Activated T-cell treated with anti-CD3 and anti-CD28 coated beads, Interleukin-2, amount 50 U/mL, for 24 hours (primary cell): ENCODE measurements around the gene CNGB1.
"Not testable (repeated sequence)": the region's sequence is repeated elsewhere in the genome, so short reads cannot be mapped to it uniquely, and the experiment has no call there.

Experiments used
- DNase-seq: peaks from one replicate; pipeline ENCODE4 v3.0.0-alpha.2; 2020
- H3K27ac Mint-ChIP-seq: 2 replicates; pipeline ENCODE4 v1.8.0; 2020; ENCODE audit warnings: mild to moderate bottlenecking, mixed read lengths
- H3K27me3 Mint-ChIP-seq: 2 replicates; pipeline ENCODE4 v1.8.0; 2020; ENCODE audit warnings: mixed read lengths
- H3K36me3 Mint-ChIP-seq: 2 replicates; pipeline ENCODE4 v1.8.0; 2020; ENCODE audit warnings: low read depth, mixed read lengths
- H3K4me1 Mint-ChIP-seq: 2 replicates; pipeline ENCODE4 v1.8.0; 2020; ENCODE audit warnings: low read depth, mixed read lengths
- H3K4me3 Mint-ChIP-seq: 2 replicates; pipeline ENCODE4 v1.8.0; 2020; ENCODE audit warnings: mild to moderate bottlenecking, moderate library complexity, mixed read lengths
- H3K9me3 Mint-ChIP-seq: 2 replicates; pipeline ENCODE4 v1.8.0; 2020; ENCODE audit warnings: mixed read lengths

CNGB1 gene

DNA sequence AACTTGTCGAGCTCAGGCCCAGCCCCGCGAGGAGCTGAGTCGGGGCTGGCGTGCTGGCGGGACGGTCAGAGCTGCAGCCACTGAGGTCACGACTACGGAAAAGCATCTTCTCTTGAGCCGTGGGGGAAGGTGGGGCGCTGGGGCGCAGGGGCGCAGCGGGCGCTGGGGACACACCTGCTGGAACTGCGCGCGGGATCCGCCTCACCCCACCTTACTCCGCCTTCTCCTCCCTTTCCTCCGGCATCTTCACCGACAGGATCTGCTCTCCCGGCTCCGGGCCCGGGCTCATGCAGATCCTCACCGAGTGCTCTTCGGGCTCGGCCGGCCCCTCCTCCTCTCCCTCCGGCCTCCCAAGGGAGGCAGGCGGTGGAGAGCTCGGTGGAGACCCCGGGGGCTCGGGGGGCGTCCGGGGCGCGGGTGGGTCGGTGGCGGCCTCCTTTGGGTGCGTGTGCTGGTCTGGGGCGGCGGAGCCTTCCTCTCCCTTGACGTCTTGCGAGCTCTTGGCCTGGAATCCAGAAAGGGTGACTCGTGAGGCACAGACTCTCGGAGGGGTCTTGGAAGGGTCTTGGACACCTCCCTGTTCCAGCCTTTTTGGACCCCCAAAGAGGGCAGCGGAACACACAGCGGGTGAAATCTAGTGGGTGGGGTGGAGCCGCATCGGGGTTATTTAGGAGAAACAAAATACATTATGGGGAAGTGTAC, 86.8 kb downstream of the CNGB1 start:
- no peak for DNase-seq
- Mint-ChIP-seq H3K4me3 (no peak overlapping the region), H3K27me3 (peaks cover 67% of the 10 kb centered on the region), H3K27ac (no peak overlapping the region), H3K9me3 (no peaks in the 10 kb centered on the region), H3K4me1 (no peaks in the 10 kb centered on the region), H3K36me3 (no peaks in the 10 kb centered on the region)

GRCh38 chr16:57883480-57883879, 87.4 kb downstream of the CNGB1 start:
- Mint-ChIP-seq H3K27ac (no peak overlapping the region), H3K4me1 (no peaks in the 10 kb centered on the region), H3K4me3 (no peak overlapping the region), H3K36me3 (no peaks in the 10 kb centered on the region), H3K9me3 (no peaks in the 10 kb centered on the region), H3K27me3 (peaks cover 63% of the 10 kb centered on the region)
- no peak for DNase-seq

- no peaks in the 10 kb centered on the region for H3K36me3 Mint-ChIP-seq
- H3K4me1 Mint-ChIP-seq, result no peaks in the 10 kb centered on the region
- no peak for DNase-seq
- no peak overlapping the region for H3K27ac Mint-ChIP-seq
- peaks cover 56% of the 10 kb centered on the region for H3K27me3 Mint-ChIP-seq
- no peaks in the 10 kb centered on the region for H3K9me3 Mint-ChIP-seq
- H3K4me3 Mint-ChIP-seq, result no peak overlapping the region
These were observed 88.1 kb downstream of the CNGB1 start for GRCh38 chr16:57882792-57883191.

- no peak overlapping the region for H3K4me3 Mint-ChIP-seq
- H3K27ac Mint-ChIP-seq, result no peak overlapping the region
- no peaks in the 10 kb centered on the region for H3K36me3 Mint-ChIP-seq
- no peaks in the 10 kb centered on the region for H3K4me1 Mint-ChIP-seq
- H3K27me3 Mint-ChIP-seq, result peaks cover 50% of the 10 kb centered on the region
- no peaks in the 10 kb centered on the region for H3K9me3 Mint-ChIP-seq
- no peak for DNase-seq
These were observed 88.7 kb downstream of the CNGB1 start for GRCh38 chr16:57882206-57882605.

- H3K4me3 Mint-ChIP-seq, result no peak overlapping the region
- H3K36me3 Mint-ChIP-seq, result no peaks in the 10 kb centered on the region
- H3K27me3 Mint-ChIP-seq, result peaks cover 30% of the 10 kb centered on the region
- no peaks in the 10 kb centered on the region for H3K4me1 Mint-ChIP-seq
- no peaks in the 10 kb centered on the region for H3K9me3 Mint-ChIP-seq
- no peak for DNase-seq
- H3K27ac Mint-ChIP-seq, result no peak overlapping the region
These were observed 92.3 kb downstream of the CNGB1 start for GRCh38 chr16:57878586-57878985.

- no peak overlapping the region for H3K27ac Mint-ChIP-seq
- H3K4me1 Mint-ChIP-seq, result peaks cover 8% of the 10 kb centered on the region
- H3K36me3 Mint-ChIP-seq, result no peaks in the 10 kb centered on the region
- peaks cover 19% of the 10 kb centered on the region for H3K27me3 Mint-ChIP-seq
- no peaks in the 10 kb centered on the region for H3K9me3 Mint-ChIP-seq
- no peak overlapping the region for H3K4me3 Mint-ChIP-seq
- DNase-seq, result no peak
These were observed 94.7 kb downstream of the CNGB1 start for GRCh38 chr16:57876210-57876609.

DNA sequence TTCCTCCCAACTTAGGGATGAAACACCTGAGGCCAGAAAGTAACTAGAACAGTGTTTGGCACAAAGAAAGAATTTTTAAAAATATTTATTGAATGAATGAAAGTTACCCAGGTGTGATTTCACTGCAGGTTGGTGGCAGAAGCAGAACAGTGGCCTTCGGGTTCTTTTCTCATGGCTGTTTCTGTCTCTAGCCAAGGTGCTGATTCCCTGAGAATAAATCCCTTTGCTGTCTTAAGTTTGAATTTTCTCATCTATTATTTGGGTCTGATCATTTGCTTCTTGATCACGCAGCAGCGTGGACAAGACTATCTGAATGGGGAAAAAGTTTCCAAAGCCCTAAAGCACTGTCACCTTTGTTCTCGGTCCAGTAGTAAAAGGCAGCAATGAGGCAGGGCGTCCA, 95.6 kb downstream of the CNGB1 start:
- no peaks in the 10 kb centered on the region for H3K9me3 Mint-ChIP-seq
- H3K27ac Mint-ChIP-seq, result no peak overlapping the region
- H3K27me3 Mint-ChIP-seq, result peaks cover 19% of the 10 kb centered on the region
- DNase-seq, result no peak
- H3K4me3 Mint-ChIP-seq, result no peak overlapping the region
- H3K36me3 Mint-ChIP-seq, result no peaks in the 10 kb centered on the region
- H3K4me1 Mint-ChIP-seq, result peaks cover 9% of the 10 kb centered on the region

DNA sequence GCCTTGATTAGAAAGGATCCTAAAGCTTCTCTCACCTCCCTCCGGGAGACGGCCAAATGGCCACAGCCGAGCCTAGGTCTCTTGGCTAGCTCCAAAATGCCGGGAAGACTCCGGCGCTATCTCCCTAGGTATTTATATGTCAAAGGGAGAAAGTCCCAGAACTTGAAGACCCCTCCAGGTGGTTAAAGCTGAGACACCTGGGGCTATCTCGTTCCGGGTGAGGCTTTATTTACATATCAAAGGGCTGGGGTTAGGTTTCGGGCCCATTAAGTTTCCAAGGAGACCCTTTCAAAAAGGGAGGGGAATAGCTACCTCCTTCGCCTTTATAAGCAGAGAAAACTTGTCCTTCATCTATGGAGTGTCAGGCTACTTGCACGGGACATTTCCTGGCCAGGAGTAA, 97.7 kb downstream of the CNGB1 start:
- Mint-ChIP-seq H3K4me3 (no peak overlapping the region), H3K27ac (no peak overlapping the region), H3K27me3 (peaks cover 19% of the 10 kb centered on the region), H3K4me1 (peaks cover 9% of the 10 kb centered on the region), H3K9me3 (no peaks in the 10 kb centered on the region), H3K36me3 (no peaks in the 10 kb centered on the region)
- no peak for DNase-seq

DNA sequence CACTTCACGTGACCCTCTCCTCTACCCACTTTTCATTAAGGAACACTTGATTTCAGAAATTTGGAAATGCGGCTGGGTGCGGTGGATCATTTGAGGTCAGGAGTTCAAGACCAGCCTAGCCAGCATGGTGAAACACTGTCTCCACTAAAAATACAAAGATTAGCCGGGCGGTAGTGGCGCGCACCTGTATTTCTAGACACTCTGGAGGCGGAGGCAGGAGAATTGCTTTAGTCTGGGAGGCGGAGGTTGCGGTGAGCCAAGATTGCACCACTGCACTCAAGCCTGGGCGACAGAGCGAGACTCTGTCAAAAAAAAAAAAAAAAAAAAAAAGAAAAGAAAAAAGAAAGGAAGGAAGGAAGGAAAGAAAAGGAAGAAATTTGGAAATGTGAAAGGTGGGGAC, 98.2 kb downstream of the CNGB1 start:
- not testable (repeated sequence) for H3K27ac Mint-ChIP-seq, DNase-seq, H3K4me1 Mint-ChIP-seq, H3K4me3 Mint-ChIP-seq, H3K36me3 Mint-ChIP-seq, H3K9me3 Mint-ChIP-seq
- H3K27me3 Mint-ChIP-seq, result peaks cover 19% of the 10 kb centered on the region

DNA sequence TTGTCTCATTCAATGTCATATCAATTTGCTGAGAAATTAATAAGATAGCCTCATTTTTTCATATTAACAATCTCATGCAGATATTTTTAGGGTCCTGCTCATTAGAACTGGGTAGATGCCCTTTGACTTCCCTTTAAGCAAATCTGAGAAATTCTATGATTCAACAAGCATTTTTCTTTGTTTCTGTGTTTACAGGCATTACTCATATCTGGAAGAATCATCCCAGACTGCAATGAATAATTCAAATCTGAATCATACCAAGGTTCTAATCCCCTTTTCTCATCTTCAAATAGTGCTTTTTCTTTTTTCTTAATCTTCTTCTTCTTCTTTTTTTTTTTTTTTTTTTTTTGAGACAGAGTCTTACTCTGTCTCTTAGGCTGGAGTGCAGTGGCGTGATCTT, 99.5 kb downstream of the CNGB1 start:
- H3K27ac Mint-ChIP-seq, result no peak overlapping the region
- peaks cover 9% of the 10 kb centered on the region for H3K4me1 Mint-ChIP-seq
- H3K36me3 Mint-ChIP-seq, result no peaks in the 10 kb centered on the region
- no peak overlapping the region for H3K4me3 Mint-ChIP-seq
- H3K9me3 Mint-ChIP-seq, result no peaks in the 10 kb centered on the region
- peaks cover 19% of the 10 kb centered on the region for H3K27me3 Mint-ChIP-seq
- DNase-seq, result no peak

DNA sequence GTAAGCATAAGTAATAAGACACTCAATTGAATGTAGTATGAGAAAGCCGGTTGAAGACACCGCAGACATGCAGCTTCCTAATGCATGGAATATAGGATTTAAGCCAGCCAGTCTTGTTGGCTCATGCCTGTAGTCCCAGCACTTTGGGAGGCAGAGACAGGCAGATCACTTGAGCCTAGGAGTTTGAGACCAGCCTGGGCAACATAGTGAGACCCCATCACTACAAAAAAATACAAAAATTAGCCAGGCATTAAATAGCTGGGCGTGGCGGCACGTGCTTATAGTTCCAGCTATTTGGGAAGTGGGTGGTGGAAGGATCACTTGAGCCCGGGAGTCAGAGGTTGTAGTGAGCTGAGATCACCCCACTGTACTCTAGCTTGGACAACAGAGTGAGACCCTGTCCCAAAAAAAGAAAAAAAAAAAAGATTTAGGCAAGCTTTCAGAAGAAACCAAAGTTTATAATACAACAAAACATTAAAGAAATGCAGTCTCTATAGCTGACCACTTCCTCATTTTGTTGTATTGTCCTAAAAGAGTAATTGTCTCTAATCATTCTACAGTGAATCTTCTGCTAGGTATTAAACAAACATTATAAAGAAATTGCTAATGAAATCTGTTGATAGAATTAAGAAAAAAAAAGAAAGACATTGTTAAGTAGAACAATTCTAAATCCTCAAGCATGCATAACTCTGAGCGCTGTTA, 100.0 kb downstream of the CNGB1 start:
- Mint-ChIP-seq H3K36me3 (no peaks in the 10 kb centered on the region), H3K27ac (no peak overlapping the region), H3K9me3 (no peaks in the 10 kb centered on the region), H3K27me3 (peaks cover 16% of the 10 kb centered on the region), H3K4me1 (peaks cover 9% of the 10 kb centered on the region), H3K4me3 (no peak overlapping the region)
- DNase-seq, result no peak

GRCh38 chr16:57868913-57869520, 101.9 kb downstream of the CNGB1 start:
- Mint-ChIP-seq H3K4me1 (peaks cover 9% of the 10 kb centered on the region), H3K9me3 (no peaks in the 10 kb centered on the region), H3K27me3 (peaks cover 11% of the 10 kb centered on the region), H3K27ac (no peak overlapping the region), H3K36me3 (no peaks in the 10 kb centered on the region), H3K4me3 (no peak overlapping the region)
- DNase-seq, result no peak

GRCh38 chr16:57867000-57867561, 103.8 kb downstream of the CNGB1 start:
- Mint-ChIP-seq H3K9me3 (no peaks in the 10 kb centered on the region), H3K27ac (no peak overlapping the region), H3K27me3 (peaks cover 15% of the 10 kb centered on the region), H3K4me1 (peaks cover 8% of the 10 kb centered on the region), H3K36me3 (no peaks in the 10 kb centered on the region), H3K4me3 (no peak overlapping the region)
- DNase-seq, result no peak

DNA sequence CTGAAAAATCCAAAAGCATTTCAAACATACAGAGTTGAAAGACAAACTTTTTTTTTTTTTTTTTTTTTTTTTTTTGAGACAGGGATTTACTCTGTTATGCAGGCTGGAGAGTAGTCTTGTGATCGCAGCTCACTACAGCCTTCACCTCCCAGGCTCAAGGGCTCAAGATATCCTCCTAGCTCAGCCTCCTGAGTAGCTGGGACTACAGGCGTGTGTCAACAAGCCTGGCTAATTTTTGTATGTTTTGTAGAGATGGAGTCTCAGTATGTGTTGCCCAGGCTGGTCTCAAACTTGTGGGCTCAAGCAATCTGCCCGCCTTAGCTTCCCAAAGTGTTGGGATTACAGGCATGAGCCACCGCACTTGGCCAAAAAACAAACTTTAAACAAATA, 104.4 kb downstream of the CNGB1 start:
- Mint-ChIP-seq H3K4me1 (peaks cover 4% of the 10 kb centered on the region), H3K27me3 (peaks cover 13% of the 10 kb centered on the region), H3K36me3 (no peaks in the 10 kb centered on the region), H3K27ac (no peak overlapping the region), H3K4me3 (no peak overlapping the region), H3K9me3 (no peaks in the 10 kb centered on the region)
- DNase-seq, result no peak
